Mammary epithelial cell (primary cell): ENCODE measurements around the gene GALNT7.

ENCODE experiments used
- CTCF ChIP-seq, 2 donors: IDR thresholded peaks in 1 of 2; conservative IDR thresholded peaks in 1 of 2; 2 replicates each; pipeline ENCODE4 v1.5.1; 2011 to 2012; ENCODE audit warnings: inconsistent platforms in 2 of 2, low read length in 2 of 2, mild to moderate bottlenecking in 2 of 2, control low read depth in 1 of 2, low read depth in 1 of 2; ENCODE audit not compliant: insufficient read depth in 1 of 2; ENCODE audit errors: extremely low read depth in 1 of 2
- EZH2 ChIP-seq: IDR thresholded peaks from 2 replicates; pipeline ENCODE4 v1.6.1; 2012; ENCODE audit warnings: low read length, inconsistent platforms, borderline replicate concordance

- no peak for TF ChIP-seq CTCF (conservative IDR thresholded peaks at IDR 0.05 in 1 of 2, IDR thresholded peaks at IDR 0.05 in 1 of 2; ENCODE audit: extremely low read depth in 1 of 2, insufficient read depth in 1 of 2, low read depth in 1 of 2, low read length in 2 of 2)
- no peak for TF ChIP-seq EZH2
These were observed 146.1 kb downstream of the GALNT7 start for GRCh38 chr4:173314715-173315114.
